ENCODE measurements around the gene RPS15.

RPS15 gene

DNA sequence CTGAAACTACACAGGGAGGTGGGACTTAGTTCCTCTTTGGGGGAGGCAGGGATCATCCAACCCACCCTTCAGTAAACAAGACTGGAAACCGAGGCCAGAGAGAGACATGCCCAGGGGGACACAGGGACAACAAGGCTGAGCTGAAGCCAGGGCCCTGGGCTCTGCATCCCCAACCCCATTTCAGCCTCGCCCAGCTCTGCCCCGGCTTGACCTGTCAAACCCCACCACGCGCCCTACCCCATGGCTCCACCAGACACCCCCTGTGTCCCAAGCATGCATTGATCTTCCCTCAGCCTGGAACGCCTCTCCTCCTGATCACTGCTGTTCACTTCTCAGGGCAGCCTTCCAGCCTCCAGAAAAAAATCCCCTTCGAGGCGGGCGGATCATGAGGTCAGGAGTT, 9.7 kb downstream of the RPS15 start:
- peak overlapping the region; percentile 63 to 78 (median 71) for H3K4me3 Mint-ChIP-seq
- peaks cover 11% of the 10 kb centered on the region for H3K4me1 Mint-ChIP-seq
- no peak overlapping the region for H3K27ac Mint-ChIP-seq

DNA sequence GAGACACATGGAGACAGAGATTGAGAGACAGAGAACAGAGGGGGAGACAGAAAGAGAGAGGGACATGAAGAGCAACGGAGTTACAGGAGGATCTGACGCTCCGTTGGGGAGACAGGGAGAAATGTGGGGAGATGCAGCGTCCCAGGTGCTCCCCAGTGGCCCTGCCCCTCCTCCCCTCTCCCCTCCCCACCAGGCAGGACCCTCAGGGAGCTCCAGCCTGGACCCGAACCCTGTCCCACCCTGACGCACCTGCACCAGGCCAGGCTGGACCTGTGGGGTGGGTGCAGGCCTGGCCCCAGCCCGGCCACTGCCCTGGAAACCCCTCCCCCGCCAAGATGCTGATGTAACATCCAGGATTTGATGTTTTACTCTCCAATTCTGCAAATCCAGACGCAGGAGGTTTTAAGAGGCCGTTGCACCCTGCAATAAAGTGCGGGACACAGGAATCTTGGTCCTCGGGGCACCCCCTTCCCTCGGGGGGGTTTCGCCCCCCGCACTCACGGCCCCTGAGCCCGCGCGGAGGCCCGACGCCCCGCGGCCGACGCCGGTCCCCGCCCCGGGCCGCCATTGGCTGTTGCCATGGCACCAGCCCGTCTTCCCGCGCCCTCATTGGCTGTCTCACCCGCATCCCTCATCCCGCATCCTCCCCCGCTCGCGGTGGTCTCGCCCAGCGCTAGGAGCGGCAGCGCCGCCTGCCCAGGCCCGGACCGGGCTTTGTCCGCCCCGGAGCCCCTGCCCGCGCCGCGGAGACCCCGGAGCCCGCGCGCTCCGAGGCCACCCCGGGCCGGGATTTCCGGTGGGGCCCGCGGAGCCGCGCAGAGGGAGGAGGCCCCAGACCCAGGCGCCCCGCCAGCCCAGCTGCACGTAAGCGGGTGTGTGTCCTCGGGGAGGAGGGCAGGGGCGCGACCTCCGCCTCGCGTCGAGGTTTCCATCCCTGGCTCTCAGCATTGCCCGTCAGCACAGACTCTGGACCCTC, 11.6 kb downstream of the RPS15 start, which contains the start of gene APC2:
APC2 (plus strand) TSS at position 655 of the 976 bp plus-strand sequence. CDS start 2,881 bp downstream, outside the sequence.
- Mint-ChIP-seq H3K9me3 (no peaks in the 10 kb centered on the region), H3K4me3 (peak within 1 kb of the TSS; percentile 56 to 72 (median 68)), H3K4me1 (peaks cover 11% of the 10 kb centered on the region), H3K36me3 (ENCODE audit: low read depth) (no peaks in the 10 kb centered on the region), H3K27ac (no peak within 1 kb of the TSS), H3K27me3 (ENCODE audit: low read depth) (peaks cover 77% of the 10 kb centered on the region)
- no peak for TF ChIP-seq CTCF (IDR thresholded peaks at IDR 0.05; ENCODE audit: unreplicated experiment in 3 of 3)

More for the DNA sequence above, 9.7 kb downstream of the RPS15 start:
- H3K27me3 Mint-ChIP-seq (ENCODE audit: low read depth), result peaks cover 67% of the 10 kb centered on the region
- H3K36me3 Mint-ChIP-seq (ENCODE audit: low read depth), result no peaks in the 10 kb centered on the region
- no peaks in the 10 kb centered on the region for H3K9me3 Mint-ChIP-seq
- TF ChIP-seq CTCF (IDR thresholded peaks at IDR 0.05; ENCODE audit: unreplicated experiment in 3 of 3), result no peak

DNA sequence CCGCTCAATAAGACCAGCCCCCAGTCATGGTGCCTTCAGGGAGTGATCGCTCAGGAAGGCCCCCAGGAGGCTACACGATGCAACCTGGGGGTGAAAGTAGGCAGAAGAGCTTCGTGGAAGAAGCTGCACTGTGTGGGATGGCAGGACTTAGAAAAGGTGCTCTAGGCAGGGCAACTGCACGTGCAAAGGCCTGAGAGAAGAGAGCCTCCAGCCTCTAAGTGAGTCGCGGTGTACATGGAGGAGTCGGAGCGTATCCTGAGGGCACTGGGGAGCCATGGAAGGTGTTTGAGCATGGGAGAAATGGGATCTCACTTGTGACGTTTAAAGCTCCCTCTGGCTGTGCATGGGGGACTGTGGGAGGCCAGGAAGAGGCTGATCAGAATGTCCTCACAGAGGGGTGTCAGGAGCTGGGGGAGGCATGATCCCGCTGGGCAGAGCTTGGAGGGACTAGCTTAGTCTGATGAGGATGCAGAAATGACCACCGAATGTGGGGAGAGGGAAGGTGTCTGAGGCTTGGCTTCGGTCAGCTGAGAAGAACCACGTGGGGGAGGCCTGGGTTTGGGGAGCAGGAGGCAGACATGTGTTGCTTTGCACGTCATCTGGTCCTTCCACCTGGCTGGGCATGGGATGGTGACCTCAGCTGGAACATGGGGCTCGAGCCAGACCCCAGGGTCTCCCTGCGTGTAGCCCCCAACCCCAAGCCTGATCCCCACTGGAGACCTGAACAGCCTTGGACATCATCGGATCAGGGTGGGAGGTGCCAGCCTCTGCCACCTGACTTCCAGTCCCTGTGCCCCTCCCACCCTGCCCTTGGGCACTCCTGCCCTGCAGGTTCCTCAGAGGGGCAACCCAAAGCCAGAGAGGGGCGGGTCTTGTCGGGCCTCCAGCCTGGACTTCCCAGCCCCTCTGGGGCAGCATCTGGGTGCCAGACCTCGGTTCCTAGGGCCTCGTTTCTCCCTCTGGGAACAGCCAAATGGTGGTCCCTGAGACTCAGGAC, 12.8 kb downstream of the RPS15 start:
- no peaks in the 10 kb centered on the region for H3K9me3 Mint-ChIP-seq

DNA sequence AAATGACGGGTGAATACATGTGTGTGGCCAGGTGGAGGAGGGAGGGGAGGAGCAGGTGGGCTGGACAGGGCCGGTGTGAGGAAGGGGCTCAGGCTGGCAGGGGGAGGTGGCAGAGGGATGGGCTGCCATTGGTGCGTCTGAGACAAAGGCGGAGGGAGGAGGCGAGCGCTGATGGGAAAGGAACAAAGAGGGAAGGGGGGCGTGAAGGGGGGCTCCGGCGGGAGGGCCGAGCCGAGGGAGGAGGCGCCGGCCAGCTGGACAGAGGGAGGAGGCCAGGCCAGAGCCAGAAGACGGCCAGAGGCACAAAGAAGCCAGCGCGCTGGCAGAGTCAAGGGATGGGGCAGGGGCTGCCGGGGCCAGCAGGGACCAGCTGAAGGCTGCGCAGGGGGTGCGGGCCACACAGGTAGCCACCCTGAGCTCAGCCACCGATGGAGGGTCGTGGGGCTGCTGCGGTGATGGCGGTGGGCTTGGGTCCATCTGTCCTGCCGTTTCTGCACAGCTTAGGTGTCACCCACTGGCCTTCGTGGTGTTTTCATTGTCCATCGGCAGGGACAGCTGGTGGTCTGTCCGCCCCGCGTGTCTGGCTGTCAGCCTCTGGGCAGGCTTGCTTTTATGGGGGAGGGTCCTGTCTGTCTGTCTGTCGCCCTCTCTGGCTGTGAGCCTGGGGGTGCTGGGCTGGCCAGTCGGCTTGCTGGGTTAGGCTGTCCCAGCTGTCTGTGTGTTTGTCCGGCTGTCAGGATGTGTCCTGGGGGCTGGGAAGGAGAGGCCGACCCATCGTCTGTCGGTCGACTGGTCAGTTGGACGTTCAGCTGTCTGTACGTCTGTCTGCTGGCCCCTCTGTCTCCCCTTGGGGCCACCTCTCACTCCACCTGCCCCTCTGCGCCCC, 14.0 kb downstream of the RPS15 start:
- no peak for TF ChIP-seq CTCF (IDR thresholded peaks at IDR 0.05; ENCODE audit: unreplicated experiment in 3 of 3)
- peaks cover 80% of the 10 kb centered on the region for H3K27me3 Mint-ChIP-seq (ENCODE audit: low read depth)
- H3K27ac Mint-ChIP-seq, result no peak overlapping the region
- no peaks in the 10 kb centered on the region for H3K9me3 Mint-ChIP-seq
- peaks cover 11% of the 10 kb centered on the region for H3K4me1 Mint-ChIP-seq
- no peak overlapping the region for H3K4me3 Mint-ChIP-seq
- H3K36me3 Mint-ChIP-seq (ENCODE audit: low read depth), result no peaks in the 10 kb centered on the region

More for the DNA sequence above, 12.8 kb downstream of the RPS15 start:
- Mint-ChIP-seq H3K36me3 (ENCODE audit: low read depth) (no peaks in the 10 kb centered on the region), H3K4me1 (peaks cover 11% of the 10 kb centered on the region), H3K27ac (no peak overlapping the region), H3K27me3 (ENCODE audit: low read depth) (peaks cover 85% of the 10 kb centered on the region), H3K4me3 (peak overlapping the region; percentile 30 to 72 (median 68))
- TF ChIP-seq CTCF (IDR thresholded peaks at IDR 0.05; ENCODE audit: unreplicated experiment in 3 of 3), result no peak

Measured in nephron (organoid).